Glomerular visceral epithelial cell (primary cell): ENCODE data around the gene MUC5B.
"Not testable (repeated sequence)": the region's sequence is repeated elsewhere in the genome, so short reads cannot be mapped to it uniquely, and the experiment has no call there.

ENCODE experiments used
- DNase-seq: peaks from one replicate; pipeline ENCODE4 v3.0.0-alpha.2; 2016; ENCODE audit errors: extremely low spot score

The MUC5B gene, protein sequence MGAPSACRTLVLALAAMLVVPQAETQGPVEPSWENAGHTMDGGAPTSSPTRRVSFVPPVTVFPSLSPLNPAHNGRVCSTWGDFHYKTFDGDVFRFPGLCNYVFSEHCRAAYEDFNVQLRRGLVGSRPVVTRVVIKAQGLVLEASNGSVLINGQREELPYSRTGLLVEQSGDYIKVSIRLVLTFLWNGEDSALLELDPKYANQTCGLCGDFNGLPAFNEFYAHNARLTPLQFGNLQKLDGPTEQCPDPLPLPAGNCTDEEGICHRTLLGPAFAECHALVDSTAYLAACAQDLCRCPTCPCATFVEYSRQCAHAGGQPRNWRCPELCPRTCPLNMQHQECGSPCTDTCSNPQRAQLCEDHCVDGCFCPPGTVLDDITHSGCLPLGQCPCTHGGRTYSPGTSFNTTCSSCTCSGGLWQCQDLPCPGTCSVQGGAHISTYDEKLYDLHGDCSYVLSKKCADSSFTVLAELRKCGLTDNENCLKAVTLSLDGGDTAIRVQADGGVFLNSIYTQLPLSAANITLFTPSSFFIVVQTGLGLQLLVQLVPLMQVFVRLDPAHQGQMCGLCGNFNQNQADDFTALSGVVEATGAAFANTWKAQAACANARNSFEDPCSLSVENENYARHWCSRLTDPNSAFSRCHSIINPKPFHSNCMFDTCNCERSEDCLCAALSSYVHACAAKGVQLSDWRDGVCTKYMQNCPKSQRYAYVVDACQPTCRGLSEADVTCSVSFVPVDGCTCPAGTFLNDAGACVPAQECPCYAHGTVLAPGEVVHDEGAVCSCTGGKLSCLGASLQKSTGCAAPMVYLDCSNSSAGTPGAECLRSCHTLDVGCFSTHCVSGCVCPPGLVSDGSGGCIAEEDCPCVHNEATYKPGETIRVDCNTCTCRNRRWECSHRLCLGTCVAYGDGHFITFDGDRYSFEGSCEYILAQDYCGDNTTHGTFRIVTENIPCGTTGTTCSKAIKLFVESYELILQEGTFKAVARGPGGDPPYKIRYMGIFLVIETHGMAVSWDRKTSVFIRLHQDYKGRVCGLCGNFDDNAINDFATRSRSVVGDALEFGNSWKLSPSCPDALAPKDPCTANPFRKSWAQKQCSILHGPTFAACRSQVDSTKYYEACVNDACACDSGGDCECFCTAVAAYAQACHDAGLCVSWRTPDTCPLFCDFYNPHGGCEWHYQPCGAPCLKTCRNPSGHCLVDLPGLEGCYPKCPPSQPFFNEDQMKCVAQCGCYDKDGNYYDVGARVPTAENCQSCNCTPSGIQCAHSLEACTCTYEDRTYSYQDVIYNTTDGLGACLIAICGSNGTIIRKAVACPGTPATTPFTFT (N-terminal part only)

DNA sequence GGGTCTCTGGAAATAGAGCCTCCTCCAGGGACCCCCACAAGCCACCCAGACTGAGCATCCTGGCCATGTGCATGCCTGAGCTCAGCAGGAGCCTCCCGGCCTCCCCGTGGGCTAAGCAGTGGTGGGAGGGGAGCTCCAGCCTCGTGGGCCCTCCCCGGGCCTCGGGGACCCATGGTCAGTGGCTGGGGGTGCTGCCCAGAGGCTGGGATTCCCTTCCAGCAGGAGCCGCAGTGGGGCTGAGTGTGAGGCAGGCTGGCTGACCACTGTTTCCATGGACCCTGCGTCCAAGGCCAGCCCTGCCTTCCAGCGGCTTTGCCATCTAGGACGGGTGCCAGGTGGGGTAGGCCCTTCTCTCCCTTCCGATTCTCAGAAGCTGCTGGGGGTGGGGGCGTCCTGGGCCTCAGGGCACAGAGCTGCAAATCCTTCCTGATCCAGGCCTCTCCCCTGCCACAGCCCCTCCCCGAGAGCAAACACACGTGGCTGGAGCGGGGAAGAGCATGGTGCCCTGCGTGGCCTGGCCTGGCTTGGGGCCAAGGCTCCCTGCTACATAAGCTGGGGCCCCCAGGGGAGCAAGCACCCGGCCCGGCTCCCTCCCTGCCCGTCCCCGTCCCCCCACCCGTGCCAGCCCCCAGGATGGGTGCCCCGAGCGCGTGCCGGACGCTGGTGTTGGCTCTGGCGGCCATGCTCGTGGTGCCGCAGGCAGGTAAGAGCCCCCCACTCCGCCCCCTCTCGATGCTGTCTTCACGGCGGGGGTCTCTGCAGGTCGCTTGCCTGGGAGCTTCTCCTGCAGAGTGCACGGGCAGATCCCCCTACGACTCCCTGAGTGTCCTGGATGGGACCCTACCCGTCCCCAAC lies at the start of gene MUC5B:
TSS of gene MUC5B (plus strand) at position 576 of the 855 bp plus-strand sequence. CDS start at position 634, 58 bp downstream.
- no peak for DNase-seq

DNA sequence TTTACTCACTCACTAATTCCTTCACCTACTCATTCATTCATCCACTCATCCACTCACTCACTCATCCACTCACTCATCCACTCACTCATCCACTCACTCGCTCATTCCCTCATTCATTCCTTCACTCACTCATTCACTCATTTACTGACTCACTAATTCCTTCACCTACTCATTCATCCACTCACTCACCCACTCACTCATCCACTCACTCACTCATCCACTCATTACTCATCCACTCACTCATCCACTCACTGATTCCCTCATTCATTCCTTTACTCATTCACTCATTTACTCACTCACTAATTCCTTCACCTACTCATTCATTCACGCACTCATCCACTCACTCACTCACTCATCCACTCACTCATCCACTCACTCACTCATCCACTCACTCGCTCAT lies 49.5 kb upstream of the MUC5B start:
- DNase-seq: not testable (repeated sequence)

DNA sequence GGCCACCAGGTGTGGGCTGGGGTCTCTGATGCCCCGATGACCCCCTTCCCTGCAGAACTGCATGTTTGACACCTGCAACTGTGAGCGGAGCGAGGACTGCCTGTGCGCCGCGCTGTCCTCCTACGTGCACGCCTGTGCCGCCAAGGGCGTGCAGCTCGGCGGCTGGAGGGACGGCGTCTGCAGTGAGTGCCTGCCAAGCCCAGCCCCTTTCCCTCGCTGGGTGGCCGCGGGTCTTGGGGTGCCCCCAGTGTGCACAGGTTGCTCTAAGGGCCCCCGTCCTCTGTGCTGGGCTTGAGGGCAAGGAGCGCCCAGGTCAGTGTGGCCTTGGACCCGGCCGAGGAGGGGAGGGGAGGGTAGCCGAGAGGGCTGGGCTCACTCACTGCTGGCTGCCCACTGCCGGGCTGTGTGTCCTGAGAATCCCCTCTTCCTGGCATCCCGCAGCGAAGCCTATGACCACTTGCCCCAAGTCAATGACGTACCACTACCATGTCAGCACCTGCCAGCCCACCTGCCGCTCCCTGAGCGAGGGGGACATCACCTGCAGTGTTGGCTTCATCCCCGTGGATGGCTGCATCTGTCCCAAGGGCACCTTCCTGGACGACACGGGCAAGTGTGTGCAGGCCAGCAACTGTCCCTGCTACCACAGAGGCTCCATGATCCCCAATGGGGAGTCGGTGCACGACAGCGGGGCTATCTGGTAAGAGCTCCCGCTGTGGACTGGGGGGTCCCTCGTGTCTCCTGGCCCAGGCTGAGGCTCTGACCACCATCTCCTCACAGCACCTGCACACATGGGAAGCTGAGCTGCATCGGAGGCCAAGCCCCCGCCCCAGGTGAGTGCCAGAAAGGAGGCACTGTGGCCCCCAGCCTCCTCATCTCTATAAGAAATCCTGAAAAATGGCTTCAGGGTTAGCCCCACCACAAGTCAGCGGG lies 48.2 kb upstream of the MUC5B start:
- DNase-seq: no peak

GRCh38 chr11:1175461-1176223 lies 47.2 kb upstream of the MUC5B start:
- DNase-seq: no peak

DNA sequence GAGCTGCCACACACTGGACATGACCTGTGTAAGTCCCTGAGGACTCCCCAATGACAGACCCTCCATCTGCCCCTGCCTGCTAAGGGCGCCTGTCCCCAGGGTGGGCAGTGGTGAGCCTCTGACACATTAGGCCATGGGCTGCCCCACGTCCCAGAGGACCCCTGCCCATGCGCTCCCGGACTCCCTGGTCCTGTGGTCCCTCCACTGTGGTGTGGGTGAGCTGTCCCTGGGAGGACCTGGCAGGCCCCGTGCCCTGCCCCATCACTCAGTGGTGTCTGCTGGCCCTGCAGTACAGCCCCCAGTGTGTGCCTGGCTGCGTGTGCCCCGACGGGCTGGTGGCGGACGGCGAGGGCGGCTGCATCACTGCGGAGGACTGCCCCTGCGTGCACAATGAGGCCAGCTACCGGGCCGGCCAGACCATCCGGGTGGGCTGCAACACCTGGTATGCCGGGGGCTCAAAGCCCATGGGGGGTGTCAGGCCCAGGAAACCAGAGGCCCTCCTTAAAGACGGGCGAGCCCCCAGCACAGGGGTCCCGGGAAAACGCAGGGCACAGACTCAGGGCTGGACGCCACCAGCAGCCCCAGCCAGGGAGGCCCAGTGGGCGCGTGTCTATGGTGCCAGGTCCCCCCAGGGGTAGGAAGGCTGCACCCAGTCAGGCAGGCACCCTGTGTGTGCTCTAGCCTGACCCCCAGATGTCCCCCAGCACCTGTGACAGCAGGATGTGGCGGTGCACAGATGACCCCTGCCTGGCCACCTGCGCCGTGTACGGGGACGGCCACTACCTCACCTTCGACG lies 46.4 kb upstream of the MUC5B start:
- no peak for DNase-seq

GRCh38 chr11:1177020-1177770 lies 45.7 kb upstream of the MUC5B start:
- no peak for DNase-seq

DNA sequence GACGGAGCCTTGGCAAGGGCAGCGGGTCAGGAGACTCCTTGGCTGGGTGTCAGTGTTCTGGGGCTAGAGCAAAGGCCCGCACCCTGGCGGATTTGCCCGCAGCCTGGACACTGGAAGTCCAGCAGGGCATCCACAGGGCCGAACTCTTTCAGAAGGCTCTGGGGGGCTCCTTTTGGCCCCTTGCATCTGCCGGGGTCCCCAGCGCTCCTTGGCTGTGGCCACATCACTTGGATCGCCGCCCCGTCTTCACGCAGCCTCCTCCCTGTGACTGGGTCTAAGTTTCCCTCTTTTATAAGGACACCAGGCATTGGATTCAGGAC lies 45.1 kb upstream of the MUC5B start:
- no peak for DNase-seq

GRCh38 chr11:1178201-1178885 lies 44.5 kb upstream of the MUC5B start:
- no peak for DNase-seq

DNA sequence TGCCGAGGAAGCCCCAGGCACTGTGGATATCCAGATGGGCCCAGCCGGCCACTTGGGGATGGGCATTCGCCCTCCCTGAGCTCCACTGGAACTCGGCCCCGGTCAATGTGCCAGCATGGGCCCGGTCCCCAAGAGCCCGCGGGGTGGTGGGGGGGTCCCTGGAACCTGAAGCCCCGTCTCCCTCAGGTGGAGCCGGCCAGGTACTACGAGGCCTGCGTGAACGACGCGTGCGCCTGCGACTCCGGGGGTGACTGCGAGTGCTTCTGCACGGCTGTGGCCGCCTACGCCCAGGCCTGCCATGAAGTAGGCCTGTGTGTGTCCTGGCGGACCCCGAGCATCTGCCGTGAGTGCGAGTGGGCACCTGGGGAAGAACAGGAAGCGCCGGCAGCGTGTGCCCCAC lies 44.0 kb upstream of the MUC5B start:
- DNase-seq: no peak

- DNase-seq: no peak
These were observed 43.2 kb upstream of the MUC5B start for GRCh38 chr11:1179641-1180040.

DNA sequence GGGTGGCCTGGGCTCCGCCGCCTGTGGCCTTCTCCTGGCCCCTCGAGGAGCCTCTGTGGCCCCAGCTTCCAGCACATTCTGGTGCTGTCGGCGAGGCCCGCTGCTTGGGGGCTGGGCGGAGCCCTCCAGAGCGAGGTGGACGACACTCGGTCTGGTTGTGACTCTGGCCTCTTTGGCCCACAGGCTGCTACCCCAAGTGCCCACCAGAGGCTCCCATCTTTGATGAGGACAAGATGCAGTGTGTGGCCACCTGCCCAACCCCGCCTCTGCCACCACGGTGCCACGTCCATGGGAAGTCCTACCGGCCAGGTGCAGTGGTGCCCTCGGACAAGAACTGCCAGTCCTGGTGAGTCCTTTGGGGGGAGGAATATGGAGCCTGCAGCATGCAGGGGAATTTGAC lies 42.7 kb upstream of the MUC5B start:
- no peak for DNase-seq

- DNase-seq: no peak
These were observed 41.9 kb upstream of the MUC5B start for GRCh38 chr11:1180947-1181391.

GRCh38 chr11:1181420-1181819 lies 41.4 kb upstream of the MUC5B start:
- no peak for DNase-seq

- DNase-seq: no peak
These were observed 40.9 kb upstream of the MUC5B start for GRCh38 chr11:1181853-1182535.

DNA sequence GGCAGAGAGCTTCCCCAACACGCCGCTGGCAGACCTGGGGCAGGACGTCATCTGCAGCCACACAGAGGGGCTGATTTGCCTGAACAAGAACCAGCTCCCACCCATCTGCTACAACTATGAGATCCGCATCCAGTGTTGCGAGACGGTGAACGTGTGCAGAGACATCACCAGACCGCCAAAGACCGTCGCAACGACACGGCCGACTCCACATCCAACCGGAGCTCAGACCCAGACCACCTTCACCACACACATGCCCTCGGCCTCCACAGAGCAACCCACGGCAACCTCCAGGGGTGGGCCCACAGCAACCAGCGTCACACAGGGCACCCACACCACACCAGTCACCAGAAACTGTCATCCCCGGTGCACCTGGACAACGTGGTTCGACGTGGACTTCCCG lies 38.7 kb upstream of the MUC5B start:
- DNase-seq: not testable (repeated sequence)

DNA sequence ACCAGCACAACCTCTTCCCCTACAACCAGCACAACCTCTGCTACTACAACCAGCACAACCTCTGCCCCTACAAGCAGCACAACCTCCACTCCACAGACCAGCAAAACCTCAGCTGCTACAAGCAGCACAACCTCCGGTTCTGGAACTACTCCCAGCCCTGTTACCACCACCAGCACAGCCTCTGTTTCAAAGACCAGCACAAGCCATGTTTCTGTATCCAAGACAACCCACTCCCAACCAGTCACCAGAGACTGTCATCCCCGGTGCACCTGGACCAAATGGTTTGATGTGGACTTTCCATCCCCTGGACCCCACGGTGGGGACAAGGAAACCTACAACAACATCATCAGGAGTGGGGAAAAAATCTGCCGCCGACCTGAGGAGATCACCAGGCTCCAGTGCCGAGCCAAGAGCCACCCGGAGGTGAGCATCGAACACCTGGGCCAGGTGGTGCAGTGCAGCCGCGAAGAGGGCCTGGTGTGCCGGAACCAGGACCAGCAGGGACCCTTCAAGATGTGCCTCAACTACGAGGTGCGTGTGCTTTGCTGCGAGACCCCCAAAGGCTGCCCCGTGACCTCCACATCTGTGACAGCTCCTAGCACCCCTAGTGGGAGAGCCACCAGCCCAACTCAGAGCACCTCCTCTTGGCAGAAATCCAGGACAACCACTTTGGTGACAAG lies 34.3 kb upstream of the MUC5B start:
- not testable (repeated sequence) for DNase-seq
